Measurements from ENCODE around the gene DNAH17.

DNA sequence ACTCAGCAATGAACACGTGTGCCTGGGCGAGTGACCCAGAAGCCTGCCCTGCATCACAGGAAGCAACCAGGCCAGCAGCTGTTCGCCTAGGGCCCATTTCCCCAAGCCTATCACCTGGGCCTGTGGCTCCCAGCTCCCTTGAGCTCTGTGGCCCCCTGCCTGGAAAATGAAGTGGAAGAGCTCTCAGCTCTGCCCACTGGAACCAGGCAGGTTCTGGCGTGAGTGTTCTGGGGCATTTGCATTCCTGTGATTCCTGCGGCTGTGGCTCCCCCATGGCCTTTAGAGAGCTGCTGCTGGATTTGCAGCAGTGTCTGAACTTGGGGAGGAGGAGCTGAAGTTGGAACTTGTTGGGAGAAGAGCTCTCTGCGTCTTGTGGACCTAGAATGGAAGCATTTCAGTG, 175.9 kb downstream of the DNAH17 start:
- TF ChIP-seq, protein P1, sequence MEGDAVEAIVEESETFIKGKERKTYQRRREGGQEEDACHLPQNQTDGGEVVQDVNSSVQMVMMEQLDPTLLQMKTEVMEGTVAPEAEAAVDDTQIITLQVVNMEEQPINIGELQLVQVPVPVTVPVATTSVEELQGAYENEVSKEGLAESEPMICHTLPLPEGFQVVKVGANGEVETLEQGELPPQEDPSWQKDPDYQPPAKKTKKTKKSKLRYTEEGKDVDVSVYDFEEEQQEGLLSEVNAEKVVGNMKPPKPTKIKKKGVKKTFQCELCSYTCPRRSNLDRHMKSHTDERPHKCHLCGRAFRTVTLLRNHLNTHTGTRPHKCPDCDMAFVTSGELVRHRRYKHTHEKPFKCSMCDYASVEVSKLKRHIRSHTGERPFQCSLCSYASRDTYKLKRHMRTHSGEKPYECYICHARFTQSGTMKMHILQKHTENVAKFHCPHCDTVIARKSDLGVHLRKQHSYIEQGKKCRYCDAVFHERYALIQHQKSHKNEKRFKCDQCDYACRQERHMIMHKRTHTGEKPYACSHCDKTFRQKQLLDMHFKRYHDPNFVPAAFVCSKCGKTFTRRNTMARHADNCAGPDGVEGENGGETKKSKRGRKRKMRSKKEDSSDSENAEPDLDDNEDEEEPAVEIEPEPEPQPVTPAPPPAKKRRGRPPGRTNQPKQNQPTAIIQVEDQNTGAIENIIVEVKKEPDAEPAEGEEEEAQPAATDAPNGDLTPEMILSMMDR (IDR thresholded peaks at IDR 0.05) = no peak
- TF ChIP-seq ZFX (IDR thresholded peaks at IDR 0.05; ENCODE audit: borderline replicate concordance) = no peak

All from 22Rv1 (cell line).